OCI-LY7 (cell line): ENCODE measurements around the gene UBA1. TPM values are rescaled to one million over a fixed set of nuclear protein-coding genes. Genes with fewer than 3 reads are reported as not detected.

Experiments
- BruUV-seq: library from RNA; stranded (reverse); fragments of 400-500 nt; replicated peaks from 2 replicates; lab custom pipeline; 2021; lab: Mats Ljungman, UMichigan
- CTCF ChIA-PET: fragments of 300-600 bp; sonication (Branson Sonifier 250); formaldehyde crosslinking; loops from one replicate; lab custom pipeline; 2022; ENCODE audit warnings: antibody characterized with exemption; ENCODE audit not compliant: unreplicated experiment; lab: Charles Lee
- POLR2A ChIA-PET: fragments of 300-600 bp; sonication (Branson Sonifier 250); formaldehyde crosslinking; loops from one replicate; lab custom pipeline; 2022; ENCODE audit warnings: antibody characterized with exemption; lab: Charles Lee
- DNase-seq: peaks from one replicate; pipeline ENCODE4 v3.0.0-alpha.2; 2015; ENCODE audit warnings: low spot score
- H2AFZ ChIP-seq: fragments of 200-600 bp; sonication (generic), shearing (Covaris generic); 2 replicates; pipeline ENCODE4 v1.6.1; 2014; ENCODE audit warnings: mild to moderate bottlenecking, antibody characterized with exemption, low read length, moderate library complexity
- H3K27ac ChIP-seq: fragments of 200-600 bp; sonication (generic); 2 replicates; pipeline ENCODE4 v1.5.1; 2014; ENCODE audit warnings: mixed run types, low read depth, mild to moderate bottlenecking, moderate library complexity, low read length, inconsistent platforms; ENCODE audit not compliant: poor library complexity, severe bottlenecking
- H3K36me3 ChIP-seq: fragments of 200-600 bp; sonication (generic); 2 replicates; pipeline ENCODE4 v1.6.1; 2014; ENCODE audit warnings: mild to moderate bottlenecking, antibody characterized with exemption, low read length, moderate library complexity, mixed read lengths; ENCODE audit not compliant: insufficient read depth
- H3K4me1 ChIP-seq: fragments of 200-600 bp; sonication (generic); 2 replicates; pipeline ENCODE4 v1.5.1; 2014; ENCODE audit warnings: mild to moderate bottlenecking, low read length; ENCODE audit not compliant: insufficient read depth, poor library complexity, severe bottlenecking
- H3K4me2 ChIP-seq: fragments of 200-600 bp; sonication (generic); 2 replicates; pipeline ENCODE4 v1.6.1; 2014; ENCODE audit warnings: mild to moderate bottlenecking, low read length
- H3K4me3 ChIP-seq: fragments of 200-600 bp; sonication (generic); 2 replicates; pipeline ENCODE4 v1.5.1; 2014; ENCODE audit warnings: mild to moderate bottlenecking, low read depth, low read length; ENCODE audit not compliant: poor library complexity, severe bottlenecking
- H3K79me2 ChIP-seq: fragments of 200-600 bp; sonication (generic); 2 replicates; pipeline ENCODE4 v1.6.1; 2016; ENCODE audit warnings: low read depth, mild to moderate bottlenecking, low read length, moderate library complexity, mixed read lengths; ENCODE audit not compliant: insufficient read depth
- H3K9me2 ChIP-seq: fragments of 200-600 bp; sonication (generic); 2 replicates; pipeline ENCODE4 v1.6.1; 2016; ENCODE audit warnings: mild to moderate bottlenecking, low read length, mixed read lengths; ENCODE audit not compliant: insufficient read depth
- H3K9me3 ChIP-seq: fragments of 200-600 bp; sonication (generic); 2 replicates; pipeline ENCODE4 v1.6.1; 2014; ENCODE audit warnings: mild to moderate bottlenecking, mixed run types, low read length, mixed read lengths
- H4K20me1 ChIP-seq: fragments of 200-600 bp; sonication (generic); 2 replicates; pipeline ENCODE4 v1.6.1; 2014; ENCODE audit warnings: mild to moderate bottlenecking, antibody characterized with exemption, low read length, moderate library complexity, mixed read lengths; ENCODE audit not compliant: insufficient read depth
- CTCF ChIP-seq: fragments of 200-600 bp; sonication (generic); conservative IDR thresholded peaks from 2 replicates; pipeline ENCODE4 v1.5.1; 2014; ENCODE audit warnings: mild to moderate bottlenecking, antibody characterized with exemption, low read length, moderate library complexity, mixed read lengths
- EZH2phosphoT487 ChIP-seq: fragments of 200-600 bp; sonication (generic); IDR thresholded peaks from 2 replicates; pipeline ENCODE4 v1.6.1; 2018; ENCODE audit warnings: low read depth, borderline replicate concordance, mild to moderate bottlenecking, mixed run types, antibody characterized with exemption, low read length, moderate library complexity, mixed read lengths
- intact Hi-C: fragments of 100-400 bp; cut with micrococcal nuclease; formaldehyde crosslinking; loops from one replicate; pipeline ENCODE4 v1.10.0; 2022; ENCODE audit not compliant: unreplicated experiment
- total RNA-seq, 2 experiments: library from RNA; depleted of rRNA in 1 of 2; stranded (reverse); fragments of >200 nt in 1 of 2; shearing (Covaris generic) in 1 of 2; gene quantifications; 2 replicates each; pipeline ENCODE4 v1.2.3, GENCODE V29; 2014 to 2022

UBA1 gene
- total RNA-seq, 2 experiments from 2014 or later: 169 to 294 TPM

- Histone ChIP-seq H3K9me2 (no peaks in the 10 kb centered on the region), H2AFZ (no peak overlapping the region), H3K4me3 (no peak overlapping the region), H3K4me1 (peaks cover 26% of the 10 kb centered on the region), H3K27ac (no peak overlapping the region), H3K36me3 (peaks cover 67% of the 10 kb centered on the region), H3K4me2 (peak overlapping the region; percentile 93), H3K79me2 (peaks cover 55% of the 10 kb centered on the region), H3K9me3 (no peaks in the 10 kb centered on the region), H4K20me1 (no peaks in the 10 kb centered on the region)
- no TSS peak for BruUV-seq
- intact Hi-C loops: no loop called here
- CTCF ChIA-PET: no interaction called here
- no peak for DNase-seq
- POLR2A ChIA-PET: no interaction called here
- TF ChIP-seq EZH2phosphoT487: no peak
Measured at GRCh38 chrX:47196098-47196497, 2.5 kb downstream of the UBA1 start.

- BruUV-seq: no TSS peak
- intact Hi-C loops: no loop called here
- Histone ChIP-seq H3K79me2 (peaks cover 45% of the 10 kb centered on the region), H3K4me3 (no peak overlapping the region), H3K9me2 (no peaks in the 10 kb centered on the region), H3K36me3 (peaks cover 82% of the 10 kb centered on the region), H3K4me1 (peaks cover 26% of the 10 kb centered on the region), H3K27ac (no peak overlapping the region), H4K20me1 (no peaks in the 10 kb centered on the region), H3K4me2 (no peak overlapping the region), H2AFZ (no peak overlapping the region), H3K9me3 (no peaks in the 10 kb centered on the region)
- CTCF ChIA-PET: no interaction called here
- DNase-seq: no peak
- POLR2A ChIA-PET: no interaction called here
- TF ChIP-seq EZH2phosphoT487 (no peak), CTCF (no peak)
Measured at GRCh38 chrX:47197526-47197925, 3.9 kb downstream of the UBA1 start.

- H3K27ac ChIP-seq: no peak overlapping the region
- H3K9me2 ChIP-seq: no peaks in the 10 kb centered on the region
- no peaks in the 10 kb centered on the region for H3K9me3 ChIP-seq
- peaks cover 88% of the 10 kb centered on the region for H3K36me3 ChIP-seq
- peaks cover 26% of the 10 kb centered on the region for H3K4me1 ChIP-seq
- peaks cover 45% of the 10 kb centered on the region for H3K79me2 ChIP-seq
- CTCF ChIA-PET: no interaction called here
- H3K4me2 ChIP-seq: no peak overlapping the region
- no peak overlapping the region for H2AFZ ChIP-seq
- H4K20me1 ChIP-seq: no peaks in the 10 kb centered on the region
- intact Hi-C loops: no loop called here
- no peak for DNase-seq
- TF ChIP-seq EZH2phosphoT487: no peak
- no peak for TF ChIP-seq CTCF
- POLR2A ChIA-PET: no interaction called here
- BruUV-seq: no TSS peak
- no peak overlapping the region for H3K4me3 ChIP-seq
Measured at GRCh38 chrX:47198026-47198686, 4.5 kb downstream of the UBA1 start.
